Adipose tissue (tissue), 3 donors: ENCODE data around the gene TECPR1. TPM values are rescaled to one million over a fixed set of nuclear protein-coding genes. Genes with fewer than 3 reads are reported as not detected.

Source experiments
- H3K27ac ChIP-seq: one replicate; pipeline ENCODE4 v1.5.1; 2013; ENCODE audit warnings: low read depth, low read length
- WGBS, 3 donors: extraction: QIAGEN DNeasy Blood & Tissue Kit; methylation state at CpG; one replicate each; pipeline ENCODE4 v1.1.7; 2013; 5-methylcytosine and 5-hydroxymethylcytosine counted together
- polyA plus RNA-seq, 3 donors: library from polyadenylated mRNA; stranded (reverse); fragments of 200-250 nt; gene quantifications; one replicate each; pipeline ENCODE4 v1.2.3, GENCODE V29; 2013
- donor health status: healthy with polysubstance abuse.
- donor health status: Bipolar disorder and iron deficiency.
- donor health status: healthy.

The TECPR1 gene
- polyA plus RNA-seq, 3 donors, result 15.2 to 21.7 (median 19.0) TPM

GRCh38 chr7:98233219-98234070 lies 18.6 kb downstream of the TECPR1 start:
- no peak overlapping the region for H3K27ac ChIP-seq
- 92 to 94% (median 93%) methylated on average over 31 to 32 of the region's 32 CpGs for whole genome bisulfite sequencing, 3 donors

- 92 to 95% (median 93%) methylated on average over 16 of the region's 16 CpGs for WGBS, 3 donors
Observed at GRCh38 chr7:98232799-98233198, 19.2 kb downstream of the TECPR1 start.

DNA sequence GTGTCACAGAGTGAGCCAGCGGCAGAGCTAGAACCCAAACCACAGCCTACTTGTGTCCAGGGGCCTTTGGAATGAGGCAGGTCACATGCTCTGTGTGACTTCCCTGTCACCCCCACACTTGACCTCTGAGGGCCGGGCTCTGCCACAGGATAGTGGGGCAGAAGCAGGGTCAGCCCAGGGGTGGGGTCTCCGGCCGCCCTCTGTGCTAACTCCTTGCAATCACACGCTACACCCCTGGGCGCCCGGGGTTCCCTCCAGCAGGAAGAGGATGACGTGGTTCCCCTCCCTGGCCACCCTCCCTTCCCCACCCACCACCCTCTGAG lies 19.8 kb downstream of the TECPR1 start:
- 91 to 98% (median 93%) methylated on average over 8 of the region's 8 CpGs for WGBS, 3 donors
- no peak overlapping the region for H3K27ac ChIP-seq

More at GRCh38 chr7:98232799-98233198, 19.2 kb downstream of the TECPR1 start:
- H3K27ac ChIP-seq, result no peak overlapping the region

DNA sequence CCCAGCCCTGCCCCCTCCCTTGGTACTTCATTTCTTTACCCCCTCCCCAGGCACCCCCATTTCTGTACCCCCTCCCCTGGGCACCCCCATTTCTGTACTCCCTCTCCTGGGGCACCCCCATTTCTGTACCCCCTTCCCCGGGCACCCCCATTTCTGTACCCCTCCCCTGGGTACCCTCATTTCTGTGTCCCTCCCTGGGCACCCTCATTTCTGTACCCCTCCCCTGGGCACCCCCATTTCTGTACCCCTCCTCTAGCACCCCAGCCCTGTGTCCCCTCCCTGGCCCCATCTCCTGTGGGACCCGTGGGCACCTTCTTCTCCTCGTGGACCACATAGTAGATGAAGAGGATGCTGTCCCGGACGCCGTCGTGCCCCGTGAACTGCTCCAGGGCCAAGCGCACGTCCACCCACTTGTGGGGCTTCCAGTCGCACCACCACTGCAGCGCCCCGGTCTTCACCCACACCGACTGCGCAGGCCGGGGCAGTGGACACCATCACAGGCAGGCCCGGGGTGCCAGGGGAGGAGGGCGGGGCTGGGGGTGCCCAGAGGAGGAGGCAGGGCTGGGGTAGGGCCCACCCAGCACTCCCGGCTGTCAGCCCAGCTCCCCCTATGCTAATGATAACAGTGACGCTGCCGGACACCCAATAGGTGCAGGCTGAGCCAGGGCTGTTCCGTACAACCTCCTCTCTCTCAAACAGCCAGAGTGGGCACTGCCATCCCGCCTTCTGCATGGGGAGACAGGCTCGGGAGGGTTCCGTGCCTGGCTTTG lies 20.4 kb downstream of the TECPR1 start:
- WGBS, 3 donors, result 93 to 95% (median 95%) methylated on average over 19 to 25 of the region's 25 CpGs
- H3K27ac ChIP-seq, result no peak overlapping the region

DNA sequence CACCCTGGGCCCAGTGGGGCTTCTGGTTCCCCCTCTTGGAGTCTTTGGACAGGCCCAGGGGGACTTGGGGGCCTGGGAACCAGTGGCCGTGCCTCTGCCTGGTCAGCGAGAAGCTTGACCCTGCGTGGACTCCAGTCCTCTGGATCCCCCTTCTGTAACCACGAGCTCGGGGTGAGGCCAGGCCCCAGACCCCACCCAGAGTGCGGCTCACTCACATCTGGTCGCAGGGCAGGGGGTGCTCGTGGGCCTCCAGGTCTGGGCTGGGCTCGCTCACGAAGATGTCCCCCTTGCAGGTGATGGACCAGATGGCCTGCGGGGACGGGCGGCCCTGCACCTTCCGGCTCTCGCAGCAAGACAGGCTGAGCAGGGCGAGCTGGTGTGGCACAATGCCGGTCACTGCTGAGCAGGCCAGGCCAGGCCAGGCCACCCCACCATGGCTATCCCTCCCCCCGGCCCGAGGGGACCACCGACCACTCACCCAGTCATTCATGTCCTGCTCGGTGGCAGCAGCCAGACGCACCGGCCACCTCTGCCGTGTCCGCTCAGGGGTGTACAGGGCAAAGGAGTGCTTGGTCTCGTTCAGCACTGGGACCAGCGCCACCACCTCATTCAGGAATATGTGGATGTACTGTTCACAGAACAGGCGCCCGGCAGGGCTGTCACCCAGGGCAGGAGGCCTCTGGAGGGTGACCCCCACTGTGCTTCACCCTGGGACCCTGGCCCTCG lies 21.1 kb downstream of the TECPR1 start:
- WGBS, 3 donors, result 95 to 97% (median 96%) methylated on average over 28 to 30 of the region's 30 CpGs
- no peak overlapping the region for H3K27ac ChIP-seq

DNA sequence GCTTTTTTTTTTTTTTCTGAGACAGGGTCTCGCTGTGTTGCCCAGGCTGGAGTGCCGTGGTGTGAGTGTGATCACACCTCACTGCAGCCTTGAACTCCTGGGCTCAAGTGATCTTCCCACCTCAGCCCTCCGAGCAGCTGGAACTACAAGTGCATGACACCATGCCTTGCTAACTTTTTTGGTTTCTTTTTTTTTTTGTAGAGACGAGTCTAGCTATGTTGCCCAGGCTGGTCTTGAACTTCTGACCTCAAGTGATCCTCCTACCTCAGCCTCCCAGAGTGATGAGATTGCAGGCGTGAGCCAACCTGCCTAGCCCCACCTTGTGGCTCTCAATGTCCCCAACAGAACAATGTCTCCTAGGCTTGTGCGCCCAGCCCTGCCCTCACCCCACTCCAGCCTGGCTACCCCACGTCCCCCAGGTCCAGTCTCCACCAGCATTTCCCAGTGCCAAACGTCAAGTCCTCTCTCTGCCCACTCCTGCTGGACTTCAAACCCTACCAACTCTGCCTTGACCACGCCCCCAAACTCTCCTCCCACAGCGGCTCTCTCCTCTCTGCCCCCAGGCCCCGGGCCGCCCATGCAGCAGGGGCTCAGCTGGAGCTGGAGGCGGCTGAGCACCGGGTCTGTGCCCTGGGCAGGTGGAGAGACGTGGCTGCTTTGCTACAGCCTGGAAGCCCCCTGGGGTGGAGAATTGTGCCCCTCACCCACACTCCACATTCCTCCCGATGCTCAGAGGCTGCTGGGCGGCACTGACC lies 21.9 kb downstream of the TECPR1 start:
- WGBS, 3 donors, result 88 to 92% (median 89%) methylated on average over 17 of the region's 17 CpGs

DNA sequence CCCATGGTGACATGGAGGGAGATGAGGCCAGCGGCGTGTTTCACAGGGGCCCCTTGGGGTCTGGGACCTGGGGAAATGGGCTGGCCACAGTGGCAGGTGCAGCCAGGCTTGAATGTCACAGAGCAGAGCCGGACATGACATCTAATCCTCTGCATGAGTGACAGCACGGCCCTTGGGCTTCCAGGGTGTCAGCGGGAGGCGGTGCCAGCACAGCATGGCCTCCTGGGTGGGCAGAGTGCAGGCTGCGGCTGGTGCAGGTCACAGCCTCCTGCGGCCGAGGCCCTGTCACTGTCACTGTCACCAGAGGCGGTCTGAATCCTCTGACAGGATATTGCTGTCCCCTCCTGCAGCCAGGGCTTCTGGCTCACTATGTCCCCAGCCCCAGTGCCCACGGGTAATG lies 22.6 kb downstream of the TECPR1 start:
- H3K27ac ChIP-seq, result no peak overlapping the region
- 67 to 95% (median 90%) methylated on average over 11 of the region's 11 CpGs for WGBS, 3 donors

More for the DNA sequence above, 21.9 kb downstream of the TECPR1 start:
- H3K27ac ChIP-seq, result no peak overlapping the region

- H3K27ac ChIP-seq, result no peak overlapping the region
- 41 to 96% (median 87%) methylated on average over 16 of the region's 16 CpGs for WGBS, 3 donors
Observed at GRCh38 chr7:98228801-98229200, 23.2 kb downstream of the TECPR1 start.

- H3K27ac ChIP-seq, result no peak overlapping the region
- 55 to 89% (median 87%) methylated on average over 18 of the region's 18 CpGs for WGBS, 3 donors
Observed at GRCh38 chr7:98227939-98228338, 24.1 kb downstream of the TECPR1 start.

- 87 to 88% (median 88%) methylated on average over 16 of the region's 16 CpGs for WGBS, 3 donors
- no peak overlapping the region for H3K27ac ChIP-seq
Observed at GRCh38 chr7:98225913-98226614, 26.0 kb downstream of the TECPR1 start.

GRCh38 chr7:98224701-98225181 lies 27.3 kb downstream of the TECPR1 start:
- H3K27ac ChIP-seq, result no peak overlapping the region
- WGBS, 3 donors, result 91 to 94% (median 93%) methylated on average over 20 to 21 of the region's 21 CpGs

- H3K27ac ChIP-seq, result no peak overlapping the region
- 88 to 90% (median 88%) methylated on average over 21 of the region's 21 CpGs for WGBS, 3 donors
Observed at GRCh38 chr7:98223898-98224700, 27.9 kb downstream of the TECPR1 start.

DNA sequence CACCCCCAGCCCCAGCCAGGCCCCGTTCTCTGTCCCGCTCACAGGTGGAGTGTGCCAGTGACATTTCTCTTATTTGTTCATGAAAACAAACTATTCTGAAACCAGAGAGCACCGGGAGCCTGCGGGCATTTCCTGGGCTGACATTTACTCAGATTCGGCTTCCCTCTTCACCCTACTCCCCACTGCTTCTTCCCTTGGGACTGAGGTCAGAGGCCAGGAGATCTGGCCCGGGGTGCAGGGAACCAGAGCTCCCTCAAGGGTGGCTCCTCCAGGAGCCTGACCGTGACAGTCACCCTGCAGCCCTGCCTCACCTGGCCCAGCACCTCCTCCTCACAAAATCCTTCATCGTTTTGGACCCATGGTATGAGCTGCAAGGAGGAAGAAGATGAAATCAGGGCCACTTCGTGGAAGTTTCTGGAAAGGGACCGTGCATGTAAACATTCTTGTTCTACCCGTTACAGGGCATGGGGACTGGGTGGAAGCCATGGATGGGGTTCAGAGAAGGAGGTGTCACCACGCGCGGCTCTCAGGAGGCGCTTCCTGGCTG lies 28.6 kb downstream of the TECPR1 start:
- 74 to 87% (median 85%) methylated on average over 13 to 15 of the region's 15 CpGs for WGBS, 3 donors
- H3K27ac ChIP-seq, result no peak overlapping the region

DNA sequence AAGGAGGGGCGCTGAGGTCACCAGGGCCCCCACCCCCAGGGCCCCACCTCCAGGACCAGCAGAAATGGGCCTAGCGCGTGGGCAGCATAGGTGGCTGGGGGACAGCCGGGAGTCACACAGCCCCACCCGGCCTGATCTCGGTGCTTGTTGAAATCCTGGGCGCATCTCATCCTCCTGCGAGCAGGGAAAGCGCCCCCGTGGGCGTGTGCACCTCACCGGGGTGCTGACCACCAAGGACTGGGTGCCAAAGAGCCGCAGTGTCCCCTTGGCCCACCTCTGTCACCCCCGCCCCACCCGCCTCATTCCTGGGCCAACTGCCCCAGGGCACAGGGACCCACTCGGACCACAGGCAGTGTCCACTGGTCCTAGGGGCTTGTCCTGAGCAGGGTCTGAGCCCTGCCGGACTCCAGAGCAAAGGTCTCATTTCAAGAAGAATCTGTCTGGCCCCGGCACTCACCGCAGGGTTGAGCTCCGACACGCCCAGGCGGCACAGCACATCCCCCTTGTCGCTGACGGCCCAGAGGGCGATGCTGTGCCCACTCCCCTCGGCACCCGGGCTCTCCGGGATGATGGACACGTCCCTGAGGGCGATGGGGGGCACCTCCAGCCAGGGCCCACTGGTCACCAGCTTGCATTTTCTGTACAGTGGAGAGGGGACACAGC lies 29.4 kb downstream of the TECPR1 start:
- no peak overlapping the region for H3K27ac ChIP-seq
- 93 to 95% (median 94%) methylated on average over 26 to 30 of the region's 30 CpGs for WGBS, 3 donors

- 94 to 97% (median 96%) methylated on average over 27 to 34 of the region's 34 CpGs for WGBS, 3 donors
- H3K27ac ChIP-seq, result no peak overlapping the region
Observed at GRCh38 chr7:98221611-98222532, 30.2 kb downstream of the TECPR1 start.
